Heart left ventricle (tissue), 16 donors: ENCODE measurements around the gene CNTNAP5. TPM values are rescaled to one million over a fixed set of nuclear protein-coding genes. Genes with fewer than 3 reads are reported as not detected.
A peak's percentile ranks its signal among the peaks of the same experiment; 100 is the strongest.

Experiments used
- ATAC-seq, 4 donors: fragments of 200-7000 bp; cut with Tn5 transposase; one replicate each; pipeline ENCODE4 v1.9.1; 2020 to 2022; ENCODE audit warnings: moderate library complexity in 4 of 4, mild to moderate bottlenecking in 3 of 4, moderate number of reproducible peaks in 1 of 4
- DNase-seq, 5 donors: peaks; one replicate each; pipeline ENCODE4 v3.0.0-alpha.2; 2020
- H3K27ac ChIP-seq, 12 donors: fragments of 200-600 bp; sonication (generic) in 4 of 12; one replicate each; pipeline versions ENCODE4 v1.5.0 to v1.8.0; 2016 to 2022; ENCODE audit warnings: mild to moderate bottlenecking in 2 of 12
- H3K27me3 ChIP-seq, 9 donors: fragments of 200-600 bp; sonication (generic) in 2 of 9; one replicate each; pipeline versions ENCODE4 v1.5.1 to v1.8.0; 2016 to 2022; ENCODE audit warnings: mild to moderate bottlenecking in 3 of 9
- H3K36me3 ChIP-seq, 9 donors: fragments of 200-600 bp; sonication (generic) in 2 of 9; one replicate each; pipeline versions ENCODE4 v1.5.0 to v1.8.0; 2018 to 2022; ENCODE audit warnings: mild to moderate bottlenecking in 2 of 9
- H3K4me1 ChIP-seq, 12 donors: fragments of 200-600 bp; sonication (generic) in 4 of 12; one replicate each; pipeline versions ENCODE4 v1.5.0 to v1.8.0; 2016 to 2022; ENCODE audit warnings: mild to moderate bottlenecking in 3 of 12
- H3K4me3 ChIP-seq, 12 donors: fragments of 200-600 bp; sonication (generic) in 4 of 12; one replicate each; pipeline versions ENCODE4 v1.5.0 to v1.8.0; 2017 to 2022; ENCODE audit warnings: mild to moderate bottlenecking in 9 of 12, moderate library complexity in 4 of 12
- H3K9me3 ChIP-seq, 12 donors: fragments of 200-600 bp; sonication (generic) in 4 of 12; one replicate each; pipeline versions ENCODE4 v1.5.0 to v1.8.0; 2016 to 2022; ENCODE audit warnings: mild to moderate bottlenecking in 1 of 12
- CTCF ChIP-seq, 12 donors: fragments of 200-600 bp; sonication (generic) in 4 of 12; IDR thresholded peaks; one replicate each; pipeline versions ENCODE4 v1.5.0 to v1.8.0; 2018 to 2022; ENCODE audit warnings: antibody characterized with exemption in 12 of 12, mild to moderate bottlenecking in 5 of 12
- POLR2A ChIP-seq, 2 donors: fragments of 450-650 bp; IDR thresholded peaks; one replicate each; pipeline ENCODE4 v1.6.1; 2017; ENCODE audit warnings: antibody characterized with exemption in 2 of 2, mild to moderate bottlenecking in 2 of 2, moderate library complexity in 2 of 2
- WGBS, 4 donors: extraction: QIAGEN DNeasy Blood & Tissue Kit in 2 of 4; methylation state at CpG; one replicate each; pipeline versions ENCODE4 v1.1.5 to v1.1.7; 2013 to 2018; 5-methylcytosine and 5-hydroxymethylcytosine counted together
- intact Hi-C, 10 donors: fragments of 100-400 bp; cut with DNase I; formaldehyde crosslinking; loops; one replicate each; pipeline versions ENCODE4 v1.11.1 to v1.14.2; 2022
- polyA plus RNA-seq, 2 donors: library from polyadenylated mRNA; stranded (reverse); fragments of 200-250 nt; gene quantifications; one replicate each; pipeline ENCODE4 v1.2.3, GENCODE V29; 2013
- total RNA-seq, 9 donors: library from RNA; depleted of rRNA in 2 of 9; stranded (reverse); fragments of >200 nt in 2 of 9; fragmentation: NEBNext Ultra II Directional in 3 of 9; extraction: Animal tissue kit (Norgen Biotek cat#: 25700) in 3 of 9; gene quantifications; one replicate each; pipeline versions ENCODE4 v1.1.0 to v1.2.4, GENCODE V29; 2016 to 2023
- donor health status: ischemic (EF 13 %, LVEDD 7.1; RV severe dilation, severe dysfunction).
- donor health status: healthy with polysubstance abuse.
- donor health status: DM: no; HTN: yes; CAD: no.
- donor health status: DM: no; HTN: no; CAD: no.
- donor health status: ischemic (EF 25% LVEDD 6.9; RV normal size, moderate dysfunction).
- donor health status: ischemic (EF 25% LVEDD 5.7; RV mildly dilated, moderate dysfunction).
- donor health status: healthy.
- donor health status: DM: yes; HTN: yes; CAD: no.
- donor health status: ischemic (EF 35%, LVEDD 5.7; RV mildly dilated, moderate dysfunction).
- donor health status: nonischemic (EF 11% LVEDD 7.7; RV severe dilation, severe dysfunction).
- donor health status: DM: yes; HTN: yes; CAD: no.
- donor health status: PGD.
- donor health status: ischemic (EF 29% LVEDD 5.4; RV normal size, mild dysfunction).
- donor health status: nonischemic (EF 23%, LVEDD 6.1; RV moderate dilation, normal function).

Gene CNTNAP5
- total and polyA plus RNA-seq, 11 donors, result not detected

- no peak overlapping the region for H3K27ac ChIP-seq
- H3K4me1 ChIP-seq, result no peaks in the 10 kb centered on the region
- H3K9me3 ChIP-seq, result peaks cover 0 to 41% (median 26%) of the 10 kb centered on the region in 12 donors
- 36 to 56% (median 47%) methylated on average over 1 of the region's 1 CpG for WGBS, 4 donors
- H3K27me3 ChIP-seq, result no peaks in the 10 kb centered on the region
- intact Hi-C loops, result no loop called here
- H3K4me3 ChIP-seq, result no peak overlapping the region
- no peaks in the 10 kb centered on the region for H3K36me3 ChIP-seq
- TF ChIP-seq CTCF (IDR thresholded peaks at IDR 0.05) (no peak), POLR2A (IDR thresholded peaks at IDR 0.05) (no peak)
- ATAC-seq, result peak in 2 of 4 donors; percentile 26 to 48
- no peak for DNase-seq
Measured at GRCh38 chr2:124693156-124693555, 668.1 kb downstream of the CNTNAP5 start.

- Histone ChIP-seq H3K4me3 (no peak overlapping the region), H3K9me3 (no peaks in the 10 kb centered on the region), H3K27ac (no peak overlapping the region), H3K36me3 (no peaks in the 10 kb centered on the region), H3K27me3 (no peaks in the 10 kb centered on the region), H3K4me1 (no peaks in the 10 kb centered on the region)
- ATAC-seq, result no peak
- DNase-seq, result no peak
- WGBS, 4 donors, result 67 to 73% (median 69%) methylated on average over 4 of the region's 4 CpGs
- intact Hi-C loops, result no loop called here
- TF ChIP-seq CTCF (IDR thresholded peaks at IDR 0.05), result no peak
- TF ChIP-seq POLR2A (IDR thresholded peaks at IDR 0.05), result no peak
Measured at GRCh38 chr2:124698979-124699565, 674.0 kb downstream of the CNTNAP5 start.

- Histone ChIP-seq H3K27me3 (no peaks in the 10 kb centered on the region), H3K4me1 (no peaks in the 10 kb centered on the region), H3K27ac (no peak overlapping the region), H3K4me3 (no peak overlapping the region), H3K36me3 (no peaks in the 10 kb centered on the region), H3K9me3 (no peaks in the 10 kb centered on the region)
- DNase-seq (no peak), ATAC-seq (no peak)
- TF ChIP-seq CTCF (IDR thresholded peaks at IDR 0.05) (no peak), POLR2A (IDR thresholded peaks at IDR 0.05) (no peak)
- intact Hi-C loops, result no loop called here
Measured at GRCh38 chr2:124702777-124703176, 677.7 kb downstream of the CNTNAP5 start.

GRCh38 chr2:124704071-124704925 is 679.2 kb downstream of the CNTNAP5 start:
- intact Hi-C loops, result no loop called here

More at GRCh38 chr2:124704071-124704925, 679.2 kb downstream of the CNTNAP5 start:
- Histone ChIP-seq H3K27ac (no peak overlapping the region), H3K36me3 (no peaks in the 10 kb centered on the region), H3K4me3 (no peak overlapping the region), H3K27me3 (no peaks in the 10 kb centered on the region), H3K9me3 (no peaks in the 10 kb centered on the region), H3K4me1 (no peaks in the 10 kb centered on the region)
- no peak for TF ChIP-seq CTCF (IDR thresholded peaks at IDR 0.05)
- TF ChIP-seq POLR2A (IDR thresholded peaks at IDR 0.05), result no peak
- no peak for DNase-seq
- ATAC-seq, result no peak
- 49 to 59% (median 54%) methylated on average over 5 of the region's 5 CpGs for WGBS, 4 donors
